LNCAP (cell line): ENCODE results near the gene SCN5A.

Source experiments
- CTCF ChIP-seq: fragments of 450-650 bp; IDR thresholded peaks from 2 replicates; pipeline ENCODE4 v1.5.1; 2017; ENCODE audit warnings: mild to moderate bottlenecking

Gene SCN5A

GRCh38 chr3:38534180-38534579, 115.3 kb downstream of the SCN5A start:
- TF ChIP-seq CTCF: no peak

- TF ChIP-seq CTCF: no peak
Observed at GRCh38 chr3:38533285-38533976, 116.1 kb downstream of the SCN5A start.

GRCh38 chr3:38532529-38532928, 117.0 kb downstream of the SCN5A start:
- no peak for TF ChIP-seq CTCF

- TF ChIP-seq CTCF: no peak
Observed at GRCh38 chr3:38528457-38528856, 121.0 kb downstream of the SCN5A start.

GRCh38 chr3:38526792-38527191, 122.7 kb downstream of the SCN5A start:
- no peak for TF ChIP-seq CTCF

GRCh38 chr3:38524141-38524739, 125.2 kb downstream of the SCN5A start:
- TF ChIP-seq CTCF: no peak

- no peak for TF ChIP-seq CTCF
Observed at GRCh38 chr3:38522002-38522401, 127.5 kb downstream of the SCN5A start.
